Kidney epithelial cell (primary cell): ENCODE measurements around the gene F5. TPM values are rescaled to one million over a fixed set of nuclear protein-coding genes. Genes with fewer than 3 reads are reported as not detected.

ENCODE experiments used
- DNase-seq: peaks from one replicate; pipeline ENCODE4 v3.0.0-alpha.2; 2010; ENCODE audit warnings: low read depth
- H3K27me3 ChIP-seq: 2 replicates; pipeline ENCODE4 v1.6.0; 2011; ENCODE audit warnings: low read length; ENCODE audit not compliant: control insufficient read depth, insufficient read depth
- H3K36me3 ChIP-seq: 2 replicates; pipeline ENCODE4 v1.5.1; 2011; ENCODE audit warnings: low read length; ENCODE audit not compliant: control insufficient read depth, insufficient read depth
- H3K4me3 ChIP-seq: 2 replicates; pipeline ENCODE4 v1.5.1; 2011; ENCODE audit warnings: low read depth, mild to moderate bottlenecking, control low read depth, low read length
- CTCF ChIP-seq: IDR thresholded peaks from 2 replicates; pipeline ENCODE4 v1.5.1; 2011; ENCODE audit warnings: mild to moderate bottlenecking, moderate library complexity, low read length, control low read depth, inconsistent platforms; ENCODE audit not compliant: insufficient read depth, poor library complexity, severe bottlenecking
- total RNA-seq: library from RNA; depleted of rRNA; stranded (reverse); fragments of >200 nt; gene quantifications from 2 replicates; pipeline ENCODE4 v1.2.3, GENCODE V29; 2015

Gene F5
- total RNA-seq, 1 donor from 2014 or later = not detected

- peak overlapping the region; percentile 30 for H3K4me3 ChIP-seq
- DNase-seq = no peak
- H3K36me3 ChIP-seq = no peaks in the 10 kb centered on the region
- no peak for TF ChIP-seq CTCF
- peaks cover 2% of the 10 kb centered on the region for H3K27me3 ChIP-seq
Observed at GRCh38 chr1:169586067-169586394, 250 bp downstream of the F5 start.

GRCh38 chr1:169585181-169585580 lies 1.1 kb downstream of the F5 start:
- no peak for DNase-seq
- no peak overlapping the region for H3K4me3 ChIP-seq
- TF ChIP-seq CTCF = no peak
- no peaks in the 10 kb centered on the region for H3K36me3 ChIP-seq
- H3K27me3 ChIP-seq = peaks cover 2% of the 10 kb centered on the region

- TF ChIP-seq CTCF = no peak
- H3K27me3 ChIP-seq = peaks cover 2% of the 10 kb centered on the region
- no peaks in the 10 kb centered on the region for H3K36me3 ChIP-seq
- no peak for DNase-seq
- H3K4me3 ChIP-seq = no peak overlapping the region
Observed at GRCh38 chr1:169584483-169585144, 1.7 kb downstream of the F5 start.

- DNase-seq = no peak
Observed at GRCh38 chr1:169577981-169578738, 8.1 kb downstream of the F5 start.

GRCh38 chr1:169576935-169577331 lies 9.3 kb downstream of the F5 start:
- H3K36me3 ChIP-seq = no peaks in the 10 kb centered on the region
- DNase-seq = no peak
- TF ChIP-seq CTCF = no peak
- no peaks in the 10 kb centered on the region for H3K27me3 ChIP-seq
- no peak overlapping the region for H3K4me3 ChIP-seq

More at GRCh38 chr1:169577981-169578738, 8.1 kb downstream of the F5 start:
- H3K36me3 ChIP-seq = no peaks in the 10 kb centered on the region
- no peak overlapping the region for H3K4me3 ChIP-seq
- H3K27me3 ChIP-seq = no peaks in the 10 kb centered on the region
- no peak for TF ChIP-seq CTCF
